VCaP (cell line): ENCODE measurements around the gene PTF1A.

ENCODE experiments used
- H3K27ac ChIP-seq: fragments of 450-650 bp; 2 replicates; pipeline ENCODE4 v1.5.1; 2017
- TF ChIP-seq, protein P1 (sequence below): fragments of 450-650 bp; conservative IDR thresholded peaks from 2 replicates; pipeline ENCODE4 v1.5.1; 2017; ENCODE audit warnings: mild to moderate bottlenecking, moderate library complexity

The PTF1A gene, protein sequence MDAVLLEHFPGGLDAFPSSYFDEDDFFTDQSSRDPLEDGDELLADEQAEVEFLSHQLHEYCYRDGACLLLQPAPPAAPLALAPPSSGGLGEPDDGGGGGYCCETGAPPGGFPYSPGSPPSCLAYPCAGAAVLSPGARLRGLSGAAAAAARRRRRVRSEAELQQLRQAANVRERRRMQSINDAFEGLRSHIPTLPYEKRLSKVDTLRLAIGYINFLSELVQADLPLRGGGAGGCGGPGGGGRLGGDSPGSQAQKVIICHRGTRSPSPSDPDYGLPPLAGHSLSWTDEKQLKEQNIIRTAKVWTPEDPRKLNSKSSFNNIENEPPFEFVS

DNA sequence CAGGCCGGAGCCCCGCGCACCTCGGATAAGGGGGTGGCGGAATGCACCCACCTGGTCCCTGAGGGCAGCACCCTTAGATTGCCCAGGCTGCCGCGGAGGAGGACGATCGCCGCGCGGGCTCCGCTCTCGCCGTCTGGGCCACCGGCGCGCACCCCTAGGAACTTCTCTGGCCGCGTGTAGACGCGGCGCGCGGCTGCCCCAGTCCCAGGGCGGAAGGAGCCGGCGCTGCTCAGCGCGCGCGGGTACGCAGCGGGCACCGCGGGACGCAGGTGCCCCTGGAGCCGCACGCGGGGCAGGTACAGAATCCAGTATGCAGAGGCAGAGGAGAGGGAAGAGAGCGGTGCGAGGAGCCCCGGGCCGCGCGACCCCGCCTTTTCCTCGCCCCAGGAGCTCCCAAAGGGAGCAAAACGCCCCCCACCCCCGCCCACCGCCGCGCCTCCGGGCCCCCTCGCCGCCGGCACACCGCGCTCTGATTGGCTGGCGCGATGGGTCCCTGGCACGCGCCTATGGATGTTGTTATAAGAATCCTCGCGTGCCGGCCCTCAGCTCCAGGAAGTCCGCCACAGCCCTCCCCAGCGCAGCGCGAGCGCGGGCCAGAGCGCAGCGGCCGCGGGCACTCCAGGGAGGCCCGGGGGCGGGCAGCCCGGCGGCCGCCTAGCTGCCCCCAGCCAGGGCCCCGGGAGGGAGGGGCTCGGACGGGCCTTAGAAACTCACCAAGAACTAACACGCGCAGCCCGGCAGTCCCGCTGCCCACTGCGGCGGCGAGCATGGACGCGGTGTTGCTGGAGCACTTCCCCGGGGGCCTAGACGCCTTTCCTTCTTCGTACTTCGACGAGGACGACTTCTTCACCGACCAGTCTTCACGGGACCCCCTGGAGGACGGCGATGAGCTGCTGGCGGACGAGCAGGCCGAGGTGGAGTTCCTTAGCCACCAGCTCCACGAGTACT is at the start of gene PTF1A:
TSS of gene PTF1A (plus strand) at position 549 of the 948 bp plus-strand sequence. CDS start at position 768, 219 bp downstream.
- TF ChIP-seq, protein P1, sequence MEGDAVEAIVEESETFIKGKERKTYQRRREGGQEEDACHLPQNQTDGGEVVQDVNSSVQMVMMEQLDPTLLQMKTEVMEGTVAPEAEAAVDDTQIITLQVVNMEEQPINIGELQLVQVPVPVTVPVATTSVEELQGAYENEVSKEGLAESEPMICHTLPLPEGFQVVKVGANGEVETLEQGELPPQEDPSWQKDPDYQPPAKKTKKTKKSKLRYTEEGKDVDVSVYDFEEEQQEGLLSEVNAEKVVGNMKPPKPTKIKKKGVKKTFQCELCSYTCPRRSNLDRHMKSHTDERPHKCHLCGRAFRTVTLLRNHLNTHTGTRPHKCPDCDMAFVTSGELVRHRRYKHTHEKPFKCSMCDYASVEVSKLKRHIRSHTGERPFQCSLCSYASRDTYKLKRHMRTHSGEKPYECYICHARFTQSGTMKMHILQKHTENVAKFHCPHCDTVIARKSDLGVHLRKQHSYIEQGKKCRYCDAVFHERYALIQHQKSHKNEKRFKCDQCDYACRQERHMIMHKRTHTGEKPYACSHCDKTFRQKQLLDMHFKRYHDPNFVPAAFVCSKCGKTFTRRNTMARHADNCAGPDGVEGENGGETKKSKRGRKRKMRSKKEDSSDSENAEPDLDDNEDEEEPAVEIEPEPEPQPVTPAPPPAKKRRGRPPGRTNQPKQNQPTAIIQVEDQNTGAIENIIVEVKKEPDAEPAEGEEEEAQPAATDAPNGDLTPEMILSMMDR: no peak
- no peak within 1 kb of the TSS for H3K27ac ChIP-seq

- no peak overlapping the region for H3K27ac ChIP-seq
- TF ChIP-seq, protein P1: no peak
Observed at GRCh38 chr10:23146258-23146657, 45.9 kb upstream of the PTF1A start.

DNA sequence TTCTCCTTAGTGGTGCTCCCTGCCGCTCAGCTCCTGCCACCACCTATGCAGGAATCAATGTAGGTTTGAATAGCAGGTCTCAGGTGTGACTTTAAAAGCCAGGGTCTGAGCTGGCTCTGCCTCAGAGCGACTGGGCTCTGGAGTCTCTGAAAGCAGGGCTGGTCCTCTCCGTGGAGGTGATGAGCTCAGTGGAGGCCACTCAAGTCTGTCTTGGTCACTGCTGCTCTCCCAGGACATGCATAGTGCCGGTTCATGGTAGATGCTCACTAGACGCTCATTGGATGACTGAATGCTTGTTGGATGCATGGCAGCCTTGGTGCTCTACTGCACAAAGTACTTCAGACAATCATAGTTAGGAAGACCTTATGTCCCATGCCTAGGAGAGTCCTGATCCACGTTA is 45.1 kb upstream of the PTF1A start:
- no peak overlapping the region for H3K27ac ChIP-seq
- TF ChIP-seq, protein P1: no peak

GRCh38 chr10:23148214-23148613 is 43.9 kb upstream of the PTF1A start:
- TF ChIP-seq, protein P1: no peak
- no peak overlapping the region for H3K27ac ChIP-seq

GRCh38 chr10:23150091-23150490 is 42.0 kb upstream of the PTF1A start:
- no peak overlapping the region for H3K27ac ChIP-seq

GRCh38 chr10:23150610-23151009 is 41.5 kb upstream of the PTF1A start:
- H3K27ac ChIP-seq: no peak overlapping the region
- TF ChIP-seq, protein P1: no peak

More at GRCh38 chr10:23150091-23150490, 42.0 kb upstream of the PTF1A start:
- TF ChIP-seq, protein P1: no peak

GRCh38 chr10:23151071-23151470 is 41.0 kb upstream of the PTF1A start:
- TF ChIP-seq, protein P1: no peak
- no peak overlapping the region for H3K27ac ChIP-seq
